ENCODE results near the gene BEST2.

The BEST2 gene

DNA sequence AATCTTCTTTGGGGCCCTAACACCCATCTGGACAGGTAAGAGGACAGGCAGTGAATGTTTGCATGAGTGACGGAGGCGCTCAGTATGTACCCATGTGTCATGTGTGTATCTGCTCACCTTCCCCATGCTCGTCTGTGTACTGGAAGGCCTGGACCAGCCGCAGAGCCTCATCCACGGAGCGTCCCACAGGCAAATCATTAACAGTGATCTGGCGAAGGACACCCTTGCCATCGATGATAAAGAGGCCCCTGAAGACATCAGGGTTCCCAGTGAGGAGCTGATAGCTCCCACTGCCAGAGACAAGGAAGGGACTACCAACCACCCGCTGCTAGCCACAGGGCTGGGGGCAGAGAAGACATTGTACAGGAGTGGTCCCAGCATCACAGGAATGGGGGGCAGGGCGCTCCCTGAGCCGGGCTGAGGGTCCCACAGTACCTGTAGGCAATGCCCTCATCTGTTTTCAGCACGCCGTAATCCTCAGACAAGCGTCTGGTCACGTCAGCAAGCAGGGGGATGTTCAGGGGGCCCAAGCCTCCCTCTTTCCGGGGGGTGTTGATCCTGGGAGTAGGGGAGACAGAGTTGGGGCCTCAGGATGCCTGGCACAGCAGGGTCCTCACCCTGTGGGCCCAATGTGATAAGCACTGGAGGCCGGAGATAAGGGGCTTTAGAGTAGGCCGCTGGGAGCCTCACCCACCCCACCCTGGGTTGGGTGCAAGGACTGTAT is 48.3 kb downstream of the BEST2 start:
- Histone ChIP-seq H3K9me3 (no peaks in the 10 kb centered on the region), H3K4me1 (ENCODE audit: control insufficient read depth in 1 of 2, insufficient read depth in 1 of 2, low read depth in 1 of 2, low read length in 1 of 2) (peaks cover 31 to 33% of the 10 kb centered on the region in 2 experiments), H3K27ac (no peak overlapping the region), H3K36me3 (no peaks in the 10 kb centered on the region), H3K27me3 (peaks cover 49% of the 10 kb centered on the region), H3K4me3 (ENCODE audit: low read depth in 1 of 2, low read length in 1 of 2) (no peak overlapping the region)
- TF ChIP-seq, protein P1, sequence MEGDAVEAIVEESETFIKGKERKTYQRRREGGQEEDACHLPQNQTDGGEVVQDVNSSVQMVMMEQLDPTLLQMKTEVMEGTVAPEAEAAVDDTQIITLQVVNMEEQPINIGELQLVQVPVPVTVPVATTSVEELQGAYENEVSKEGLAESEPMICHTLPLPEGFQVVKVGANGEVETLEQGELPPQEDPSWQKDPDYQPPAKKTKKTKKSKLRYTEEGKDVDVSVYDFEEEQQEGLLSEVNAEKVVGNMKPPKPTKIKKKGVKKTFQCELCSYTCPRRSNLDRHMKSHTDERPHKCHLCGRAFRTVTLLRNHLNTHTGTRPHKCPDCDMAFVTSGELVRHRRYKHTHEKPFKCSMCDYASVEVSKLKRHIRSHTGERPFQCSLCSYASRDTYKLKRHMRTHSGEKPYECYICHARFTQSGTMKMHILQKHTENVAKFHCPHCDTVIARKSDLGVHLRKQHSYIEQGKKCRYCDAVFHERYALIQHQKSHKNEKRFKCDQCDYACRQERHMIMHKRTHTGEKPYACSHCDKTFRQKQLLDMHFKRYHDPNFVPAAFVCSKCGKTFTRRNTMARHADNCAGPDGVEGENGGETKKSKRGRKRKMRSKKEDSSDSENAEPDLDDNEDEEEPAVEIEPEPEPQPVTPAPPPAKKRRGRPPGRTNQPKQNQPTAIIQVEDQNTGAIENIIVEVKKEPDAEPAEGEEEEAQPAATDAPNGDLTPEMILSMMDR (IDR thresholded peaks at IDR 0.05) = no peak

DNA sequence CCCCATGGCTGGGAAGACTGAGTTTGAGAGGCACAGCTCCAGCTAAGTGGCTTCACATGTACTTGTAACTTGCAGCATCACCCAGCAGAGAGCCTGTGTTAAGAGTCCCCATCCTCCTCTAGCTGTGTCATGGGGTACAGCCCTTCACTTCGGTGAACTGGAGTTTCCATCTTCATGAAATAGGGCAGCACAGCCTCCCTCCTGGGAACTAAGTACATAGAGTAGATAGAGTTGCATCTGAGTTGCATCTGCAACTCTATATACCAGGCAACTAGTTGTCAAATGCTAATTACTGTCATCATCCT is 48.8 kb downstream of the BEST2 start:
- H3K27ac ChIP-seq = no peak overlapping the region

DNA sequence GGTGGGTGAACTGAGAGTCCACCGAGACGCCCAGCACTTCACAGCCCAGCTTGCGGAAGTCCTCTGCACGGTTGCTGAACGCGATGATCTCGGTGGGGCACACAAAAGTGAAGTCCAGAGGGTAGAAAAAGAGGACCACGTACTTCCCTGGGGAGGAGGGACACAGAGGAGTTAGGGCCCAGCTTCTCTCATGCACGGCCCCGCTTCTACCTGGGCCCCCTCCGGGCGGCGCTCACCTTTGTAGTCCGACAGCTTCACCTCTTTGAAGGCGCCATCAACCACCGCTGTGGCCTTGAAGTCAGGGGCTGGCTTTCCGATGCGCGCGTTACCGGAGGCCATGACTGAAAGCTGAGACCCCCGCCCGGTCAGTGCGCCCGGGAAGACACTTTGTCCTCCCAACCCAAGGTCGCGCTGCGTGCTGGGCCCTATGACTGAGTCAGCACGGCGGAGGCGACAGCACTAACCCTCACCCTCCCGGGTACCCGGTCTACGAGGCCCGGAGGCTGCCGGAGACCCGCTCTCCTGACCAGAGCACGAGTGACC is 49.4 kb downstream of the BEST2 start:
- H3K27me3 ChIP-seq = peaks cover 49% of the 10 kb centered on the region
- H3K4me3 ChIP-seq (ENCODE audit: low read depth in 1 of 2, low read length in 1 of 2) = peak overlapping the region in 1 of 2 experiments; percentile 48
- no peaks in the 10 kb centered on the region for H3K36me3 ChIP-seq
- TF ChIP-seq, protein P1 (IDR thresholded peaks at IDR 0.05) = no peak
- no peak overlapping the region for H3K27ac ChIP-seq
- H3K4me1 ChIP-seq (ENCODE audit: control insufficient read depth in 1 of 2, insufficient read depth in 1 of 2, low read depth in 1 of 2, low read length in 1 of 2) = peaks cover 25% of the 10 kb centered on the region in 2 experiments
- H3K9me3 ChIP-seq = no peaks in the 10 kb centered on the region

More for the DNA sequence above, 48.8 kb downstream of the BEST2 start:
- no peaks in the 10 kb centered on the region for H3K36me3 ChIP-seq
- no peak overlapping the region for H3K4me3 ChIP-seq (ENCODE audit: low read depth in 1 of 2, low read length in 1 of 2)
- TF ChIP-seq, protein P1 (IDR thresholded peaks at IDR 0.05) = no peak
- peaks cover 49% of the 10 kb centered on the region for H3K27me3 ChIP-seq
- no peaks in the 10 kb centered on the region for H3K9me3 ChIP-seq
- peaks cover 28 to 29% of the 10 kb centered on the region in 2 experiments for H3K4me1 ChIP-seq (ENCODE audit: control insufficient read depth in 1 of 2, insufficient read depth in 1 of 2, low read depth in 1 of 2, low read length in 1 of 2)

DNA sequence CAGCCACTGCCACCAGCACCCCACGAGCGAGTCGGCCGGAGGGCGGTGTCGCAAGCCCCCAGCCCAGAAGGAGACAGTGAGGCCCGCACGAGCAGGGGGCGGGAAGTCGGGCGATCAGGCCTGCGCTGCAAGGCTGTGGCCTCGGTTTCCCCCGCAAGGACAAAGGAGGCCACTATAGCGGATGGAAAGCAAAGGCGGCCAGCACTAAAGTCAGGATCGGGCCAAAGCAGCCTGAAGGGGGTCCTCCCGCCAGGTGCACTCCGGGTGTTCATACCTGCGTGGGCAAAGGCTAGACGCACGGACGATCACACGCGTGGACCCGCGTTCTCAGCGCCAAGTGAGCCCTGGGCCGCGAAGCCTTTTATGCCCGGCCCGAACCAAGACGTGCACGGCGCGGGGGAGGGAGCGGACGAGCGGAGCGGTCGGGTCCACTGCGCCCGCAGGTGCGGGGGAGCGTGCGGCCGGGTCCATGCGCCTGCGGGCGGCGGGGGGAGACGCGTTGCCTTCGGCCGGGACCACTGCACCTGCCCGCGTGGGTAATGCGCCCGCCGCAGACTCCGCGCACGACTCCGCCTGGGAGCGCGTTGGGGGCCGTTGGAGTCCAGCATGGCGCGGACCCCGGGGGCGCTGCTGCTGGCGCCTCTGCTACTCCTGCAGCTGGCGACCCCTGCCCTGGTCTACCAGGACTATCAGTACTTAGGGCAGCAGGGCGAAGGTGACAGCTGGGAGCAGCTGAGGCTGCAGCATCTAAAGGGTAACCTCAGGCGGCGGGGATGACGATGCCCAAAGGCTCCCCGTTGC is 50.1 kb downstream of the BEST2 start, which contains the start of the genes PRDX2 and THSD8:
TSS of gene PRDX2 (minus strand) at position 335 of the 801 bp plus-strand sequence. CDS start 539 bp downstream, outside the sequence.
TSS of gene THSD8 (plus strand) at position 604 of the 801 bp plus-strand sequence. CDS start at position 607, 3 bp downstream.
- Histone ChIP-seq H3K4me1 (ENCODE audit: control insufficient read depth in 1 of 2, insufficient read depth in 1 of 2, low read depth in 1 of 2, low read length in 1 of 2) (peaks cover 23 to 25% of the 10 kb centered on the region in 2 experiments), H3K4me3 (ENCODE audit: low read depth in 1 of 2, low read length in 1 of 2) (peak within 1 kb of the TSS; percentile 29 to 48), H3K27ac (no peak within 1 kb of the TSS), H3K36me3 (no peaks in the 10 kb centered on the region), H3K9me3 (no peaks in the 10 kb centered on the region), H3K27me3 (peaks cover 49% of the 10 kb centered on the region)
- TF ChIP-seq, protein P1 (IDR thresholded peaks at IDR 0.05) = no peak

DNA sequence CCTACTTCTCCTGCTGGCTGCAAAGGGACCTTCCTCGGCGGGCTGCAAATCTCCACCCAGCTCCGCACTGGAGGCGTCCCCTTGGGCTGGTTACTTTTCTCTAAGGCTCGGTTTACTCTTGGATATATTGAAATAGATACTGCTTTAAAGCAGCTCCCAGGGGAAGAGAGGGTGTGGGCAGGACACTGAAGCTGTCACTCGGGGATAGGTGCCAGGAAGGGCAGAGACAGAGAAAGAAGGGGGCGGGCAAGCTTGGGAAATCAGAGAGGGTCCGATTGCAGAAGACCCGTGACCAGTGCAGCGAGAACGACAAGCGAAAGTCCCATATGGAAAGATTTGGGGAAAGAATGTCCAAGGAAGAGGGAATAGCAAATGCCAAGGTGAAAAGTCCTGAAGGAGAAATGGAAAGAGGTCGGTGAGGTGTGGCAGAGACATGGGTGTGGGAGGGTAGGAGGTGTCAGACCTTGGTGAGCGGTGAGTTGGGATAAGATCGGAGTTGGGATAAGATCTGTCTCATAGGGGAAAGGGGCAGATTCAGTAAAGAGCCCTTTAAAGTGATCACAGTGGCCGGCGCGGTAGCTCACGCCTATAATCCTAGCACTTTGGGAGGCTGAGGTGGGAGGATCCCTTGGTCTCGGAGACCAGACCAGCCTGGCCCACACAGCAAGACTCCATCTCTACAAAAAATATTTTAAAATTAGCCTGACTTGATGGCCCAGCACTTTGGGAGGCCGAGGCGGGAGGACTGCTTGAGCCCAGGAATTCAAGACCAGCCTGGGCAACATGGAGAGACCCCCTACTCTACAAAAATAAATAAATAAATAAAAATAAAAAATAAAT is 50.9 kb downstream of the BEST2 start:
- peak overlapping the region in 1 of 2 experiments; percentile 48 for H3K4me3 ChIP-seq (ENCODE audit: low read depth in 1 of 2, low read length in 1 of 2)
- H3K36me3 ChIP-seq = no peaks in the 10 kb centered on the region
- TF ChIP-seq, protein P1 (IDR thresholded peaks at IDR 0.05) = no peak
- H3K27ac ChIP-seq = no peak overlapping the region
- peaks cover 49% of the 10 kb centered on the region for H3K27me3 ChIP-seq
- H3K9me3 ChIP-seq = no peaks in the 10 kb centered on the region
- peaks cover 29 to 31% of the 10 kb centered on the region in 2 experiments for H3K4me1 ChIP-seq (ENCODE audit: control insufficient read depth in 1 of 2, insufficient read depth in 1 of 2, low read depth in 1 of 2, low read length in 1 of 2)
